ENCODE measurements around the gene SUMO3. TPM values are rescaled to one million over a fixed set of nuclear protein-coding genes. Genes with fewer than 3 reads are reported as not detected.

Gene SUMO3
- total RNA-seq, 1 donor from 2014 or later, result 51.9 TPM

- no peak for ATAC-seq
Observed at GRCh38 chr21:44758781-44759627, 58.9 kb downstream of the SUMO3 start.

GRCh38 chr21:44758141-44758561 lies 59.7 kb downstream of the SUMO3 start:
- no peak for ATAC-seq

- no peak for ATAC-seq
Observed at GRCh38 chr21:44757731-44758130, 60.1 kb downstream of the SUMO3 start.

- ATAC-seq, result no peak
Observed at GRCh38 chr21:44756423-44757185, 61.3 kb downstream of the SUMO3 start.

Other genes with a start within 250 kb of the SUMO3 start
- not detected for gene KRTAP10-4, start 244.3 kb downstream of the SUMO3 start, total RNA-seq
- not detected for gene KRTAP10-5, start 237.5 kb downstream of the SUMO3 start, total RNA-seq
- gene KRTAP10-6, start 225.6 kb downstream of the SUMO3 start, total RNA-seq, result not detected
- gene KRTAP10-7, start 217.5 kb downstream of the SUMO3 start, total RNA-seq, result not detected
- gene KRTAP10-8, start 206.0 kb downstream of the SUMO3 start, total RNA-seq, result not detected
- not detected for gene KRTAP10-9, start 191.0 kb downstream of the SUMO3 start, total RNA-seq
- gene KRTAP10-10, start 180.7 kb downstream of the SUMO3 start, total RNA-seq, result not detected
- gene KRTAP10-11, start 171.6 kb downstream of the SUMO3 start, total RNA-seq, result not detected
- not detected for gene KRTAP12-4, start 163.4 kb downstream of the SUMO3 start, total RNA-seq
- gene KRTAP12-3, start 160.1 kb downstream of the SUMO3 start, total RNA-seq, result not detected
- not detected for gene KRTAP12-2, start 151.1 kb downstream of the SUMO3 start, total RNA-seq
- not detected for gene KRTAP12-1, start 135.9 kb downstream of the SUMO3 start, total RNA-seq
- gene KRTAP10-12, start 120.9 kb downstream of the SUMO3 start, total RNA-seq, result not detected
- gene TSPEAR, start 106.5 kb downstream of the SUMO3 start, total RNA-seq, result 0.08 TPM
- gene UBE2G2, start 16.2 kb downstream of the SUMO3 start, total RNA-seq, result 35.8 TPM
- gene PTTG1IP, start 55.6 kb upstream of the SUMO3 start, total RNA-seq, result 67.1 TPM
- 7.1 TPM for gene ITGB2, start 102.8 kb upstream of the SUMO3 start, total RNA-seq
- gene SLX9, start 122.0 kb upstream of the SUMO3 start, total RNA-seq, result 27.2 TPM

Measured in esophagus mucosa (tissue), 1 donor.